ENCODE measurements around the gene PRPS1. TPM values are rescaled to one million over a fixed set of nuclear protein-coding genes. Genes with fewer than 3 reads are reported as not detected.

PRPS1 gene
- total RNA-seq, 1 experiment from 2014 or later, result 41.8 TPM

Other genes starting within 250 kb of the PRPS1 start
- gene FRMPD3, start 178.9 kb upstream of the PRPS1 start, total RNA-seq (2014; rRNA removed; shearing (Covaris generic)), result not detected in 2 replicates
- gene TSC22D3, start 147.3 kb downstream of the PRPS1 start, total RNA-seq (2014; rRNA removed; shearing (Covaris generic)), result 22.1 and 24.8 TPM in 2 replicates
- gene NCBP2L, start 149.2 kb downstream of the PRPS1 start, total RNA-seq (2014; rRNA removed; shearing (Covaris generic)), result not detected in 2 replicates
- gene MID2, start 197.4 kb downstream of the PRPS1 start, total RNA-seq (2014; rRNA removed; shearing (Covaris generic)), result 0.88 and 0.96 TPM in 2 replicates

Measured in RPMI7951 (cell line).